RPMI8226 (cell line): ENCODE measurements around the gene CNTNAP2.

Experiments used
- DNase-seq: peaks from one replicate; pipeline ENCODE4 v3.0.0-alpha.2; 2015

The CNTNAP2 gene

GRCh38 chr7:148135116-148135515, 2018.5 kb downstream of the CNTNAP2 start:
- no peak for DNase-seq

DNA sequence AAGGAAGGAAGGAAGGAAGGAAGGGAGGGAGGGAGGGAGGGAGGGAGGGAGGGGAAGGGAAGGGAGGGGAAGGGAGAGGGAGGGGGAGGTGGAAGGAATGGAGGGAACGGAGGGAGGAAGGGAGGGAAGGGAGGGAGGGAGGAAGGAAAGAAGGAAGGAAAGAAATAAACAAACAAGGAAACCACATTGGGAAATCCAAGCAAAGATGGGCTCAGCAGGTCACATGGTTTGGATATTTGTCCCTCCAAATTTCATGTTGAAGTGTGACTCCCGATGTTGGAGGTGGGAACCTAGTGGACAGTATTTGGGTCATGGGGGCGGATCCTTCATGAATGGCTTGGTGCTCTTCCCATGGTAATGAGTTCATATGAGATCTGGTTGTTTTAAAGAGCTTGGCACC, 2019.4 kb downstream of the CNTNAP2 start:
- DNase-seq = no peak

DNA sequence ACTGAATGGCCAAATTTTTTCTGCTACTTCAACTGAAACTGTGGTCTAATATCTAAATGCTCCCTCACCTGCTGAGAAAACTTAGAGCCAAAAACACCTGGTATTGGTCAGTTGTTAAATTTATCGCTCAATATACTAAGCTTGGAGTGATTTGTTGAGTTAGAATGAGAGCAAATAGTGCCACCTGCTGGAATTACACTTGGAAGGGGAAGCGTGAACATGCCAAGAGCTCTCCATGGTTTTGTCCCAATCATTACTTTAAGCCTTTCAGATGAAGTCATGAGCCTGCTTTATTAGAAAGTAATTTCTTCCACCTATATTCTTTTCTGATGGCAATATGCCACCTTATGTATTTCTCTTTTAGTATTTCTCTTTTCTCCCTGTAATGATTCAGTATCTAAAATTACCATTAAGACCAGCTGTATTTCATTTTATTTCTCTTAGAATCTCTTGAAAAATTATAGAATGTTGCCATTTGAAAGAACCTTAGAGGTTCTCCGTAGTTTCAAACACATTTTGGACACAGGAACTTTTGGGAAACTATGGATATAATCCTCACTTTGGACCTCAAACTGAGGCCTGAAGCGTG, 2026.2 kb downstream of the CNTNAP2 start:
- DNase-seq = peak; percentile 53

DNA sequence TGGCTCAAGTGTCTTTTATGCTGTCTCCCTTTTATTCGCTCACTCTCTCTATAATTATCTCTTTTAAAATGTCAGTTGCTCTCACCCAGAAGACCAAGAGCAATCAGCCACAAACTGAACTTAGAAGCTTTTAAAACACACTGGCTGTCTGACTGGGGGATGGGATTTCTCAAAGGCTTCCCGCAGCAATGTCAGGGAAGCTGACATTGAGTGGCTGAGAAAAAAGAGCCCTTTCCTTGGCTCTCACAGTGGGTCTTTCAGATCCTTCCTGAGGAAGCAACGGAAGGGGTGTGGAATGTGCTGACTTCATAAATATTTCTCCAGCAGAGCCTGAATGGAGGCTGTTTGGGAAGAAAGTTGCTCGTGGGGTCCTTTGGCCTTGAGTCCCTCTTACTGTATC, 2028.2 kb downstream of the CNTNAP2 start:
- DNase-seq = no peak

- DNase-seq = no peak
These were observed 2029.7 kb downstream of the CNTNAP2 start for GRCh38 chr7:148146346-148146745.

DNA sequence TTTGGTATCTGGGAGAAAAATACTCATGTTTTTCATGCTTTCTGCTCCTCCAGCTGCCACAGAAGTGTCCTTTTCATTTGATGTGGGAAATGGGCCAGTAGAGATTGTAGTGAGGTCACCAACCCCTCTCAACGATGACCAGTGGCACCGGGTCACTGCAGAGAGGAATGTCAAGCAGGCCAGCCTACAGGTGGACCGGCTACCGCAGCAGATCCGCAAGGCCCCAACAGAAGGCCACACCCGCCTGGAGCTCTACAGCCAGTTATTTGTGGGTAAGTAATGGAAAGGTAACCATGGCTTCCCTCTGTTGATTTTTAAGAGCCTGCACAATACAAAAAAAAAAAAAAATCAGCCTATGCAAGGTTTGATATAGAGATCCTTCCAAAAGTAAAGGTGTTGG, 2030.8 kb downstream of the CNTNAP2 start:
- DNase-seq = no peak

- no peak for DNase-seq
These were observed 2031.9 kb downstream of the CNTNAP2 start for GRCh38 chr7:148148456-148148855.

DNA sequence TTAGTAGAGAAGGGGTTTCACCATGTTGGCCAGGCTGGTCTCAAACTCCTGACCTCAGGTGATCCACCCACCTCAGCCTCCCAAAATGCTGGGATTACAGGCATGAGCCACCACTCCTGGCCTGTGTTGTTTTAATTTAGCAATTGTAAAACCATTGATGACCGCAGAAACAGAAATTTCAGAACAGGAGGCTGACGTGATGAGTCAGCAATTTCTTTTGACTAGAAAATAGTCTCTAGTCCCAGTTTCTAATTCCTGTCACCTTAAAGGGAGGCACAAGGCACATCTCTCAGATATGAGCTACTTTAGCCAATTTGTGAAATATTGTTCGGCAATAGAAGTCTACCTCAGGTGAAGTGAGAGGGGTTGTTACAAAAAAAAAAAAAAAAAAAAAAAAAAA, 2033.1 kb downstream of the CNTNAP2 start:
- DNase-seq = peak; percentile 11

DNA sequence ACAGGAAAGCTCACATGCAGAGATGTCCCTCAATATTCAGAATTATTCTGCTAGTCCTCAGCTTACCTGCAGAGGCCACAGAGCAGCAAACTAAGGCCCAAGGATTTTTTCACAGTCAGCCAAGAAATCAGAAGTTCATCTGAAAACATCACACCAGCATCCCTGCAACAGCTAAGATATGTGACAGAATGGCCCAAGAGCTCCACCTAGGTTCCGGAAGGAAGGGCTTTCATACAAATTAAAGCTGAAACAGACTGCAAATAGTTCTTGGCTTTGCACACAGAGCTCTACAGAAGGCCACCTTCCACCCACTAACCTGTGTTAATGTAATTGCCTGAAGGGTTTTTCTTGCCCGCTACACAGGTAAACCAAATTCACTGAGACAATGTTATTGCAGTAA, 2035.2 kb downstream of the CNTNAP2 start:
- peak; percentile 5 for DNase-seq

DNA sequence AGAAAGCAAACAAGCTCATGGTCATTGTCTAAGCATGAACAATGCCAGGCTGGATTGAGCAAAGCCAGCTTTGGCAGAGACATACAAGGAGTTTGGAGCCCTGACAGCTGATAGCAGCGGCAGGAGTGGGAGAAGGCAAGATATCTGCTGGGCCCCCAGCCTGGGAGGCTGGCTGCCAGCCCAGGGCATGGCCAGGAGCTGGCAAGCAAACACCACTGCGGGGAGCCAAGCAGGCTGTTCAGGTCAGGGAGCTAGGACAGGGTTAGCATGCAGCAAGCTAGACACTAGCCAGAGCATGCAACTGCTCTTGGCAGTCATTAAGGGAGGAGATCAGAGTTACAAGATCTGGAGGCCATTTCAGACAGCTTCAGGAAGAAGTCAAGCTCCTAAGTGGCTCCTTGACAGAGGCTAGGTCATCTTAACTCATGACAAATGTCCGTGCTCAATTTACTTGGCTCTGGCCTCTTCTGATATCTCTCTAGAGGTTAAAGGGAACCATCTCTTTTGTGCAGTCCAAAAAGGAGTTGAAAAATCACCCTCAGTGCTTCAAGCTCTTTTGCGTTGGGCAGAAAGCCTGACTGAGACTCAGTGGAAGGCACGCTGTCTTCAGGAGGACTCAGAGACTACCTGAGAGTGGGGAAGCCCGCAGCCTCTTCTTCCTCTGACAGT, 2037.1 kb downstream of the CNTNAP2 start:
- DNase-seq = no peak

GRCh38 chr7:148155000-148155399, 2038.4 kb downstream of the CNTNAP2 start:
- DNase-seq = no peak

DNA sequence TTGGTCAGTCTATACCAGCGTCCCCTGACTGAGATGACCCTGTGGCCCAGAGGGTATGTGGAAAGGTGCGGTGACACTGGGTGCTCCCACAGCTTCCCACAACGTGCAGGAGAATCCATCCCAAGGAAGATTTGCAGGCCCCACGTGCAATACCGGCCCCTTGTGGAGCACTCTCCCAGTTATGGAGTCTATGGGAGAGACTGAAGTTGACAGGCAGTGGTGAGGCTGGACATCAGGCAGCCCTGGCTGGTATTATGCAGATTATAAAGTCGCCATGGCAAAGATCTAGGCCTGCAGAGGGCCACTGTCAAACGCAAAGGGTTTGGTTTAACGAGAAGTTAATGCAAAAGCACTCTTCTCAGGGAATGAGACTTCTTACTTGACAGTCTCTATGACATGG, 2039.2 kb downstream of the CNTNAP2 start:
- no peak for DNase-seq

DNA sequence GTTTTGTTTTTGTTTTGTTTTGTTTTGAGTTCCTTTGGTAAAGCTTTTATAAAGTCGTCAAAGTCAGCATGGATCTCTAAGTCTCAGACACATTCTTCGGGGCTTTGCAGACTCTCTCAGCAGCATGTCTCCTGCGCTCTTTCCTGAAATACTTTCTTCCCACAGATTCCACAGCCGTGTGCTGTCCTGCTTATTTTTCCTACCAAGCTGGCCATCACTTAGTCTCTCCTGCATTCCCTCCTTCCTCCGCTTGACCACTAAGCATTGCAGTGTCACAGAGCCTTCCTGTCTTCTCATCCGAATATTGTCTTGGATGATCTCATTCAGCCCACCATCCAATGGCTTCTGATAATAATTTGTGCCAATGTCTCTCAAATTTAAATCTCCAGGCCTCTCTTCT, 2039.6 kb downstream of the CNTNAP2 start:
- DNase-seq = no peak

- DNase-seq = no peak
These were observed 2042.7 kb downstream of the CNTNAP2 start for GRCh38 chr7:148159331-148159730.

- no peak for DNase-seq
These were observed 2045.2 kb downstream of the CNTNAP2 start for GRCh38 chr7:148161776-148162175.

DNA sequence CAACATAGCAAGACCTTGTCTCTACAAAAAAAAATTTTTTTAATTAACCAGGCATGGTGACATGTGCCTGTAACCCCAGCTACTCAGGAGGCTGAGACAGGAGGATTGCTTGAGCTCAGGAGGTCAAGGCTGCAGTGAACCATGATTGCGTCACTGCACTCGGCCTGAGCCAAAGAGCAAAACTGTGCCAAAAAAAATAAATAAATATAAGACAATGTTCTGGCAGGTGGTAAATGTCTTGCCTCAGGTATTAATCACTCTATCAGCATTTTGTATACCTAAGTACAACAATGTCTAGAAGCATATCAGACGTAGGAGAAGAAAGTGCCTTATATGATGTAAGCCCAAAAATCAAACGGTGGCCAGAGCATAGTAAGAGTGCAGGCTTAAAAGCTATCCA, 2046.2 kb downstream of the CNTNAP2 start:
- DNase-seq = no peak

DNA sequence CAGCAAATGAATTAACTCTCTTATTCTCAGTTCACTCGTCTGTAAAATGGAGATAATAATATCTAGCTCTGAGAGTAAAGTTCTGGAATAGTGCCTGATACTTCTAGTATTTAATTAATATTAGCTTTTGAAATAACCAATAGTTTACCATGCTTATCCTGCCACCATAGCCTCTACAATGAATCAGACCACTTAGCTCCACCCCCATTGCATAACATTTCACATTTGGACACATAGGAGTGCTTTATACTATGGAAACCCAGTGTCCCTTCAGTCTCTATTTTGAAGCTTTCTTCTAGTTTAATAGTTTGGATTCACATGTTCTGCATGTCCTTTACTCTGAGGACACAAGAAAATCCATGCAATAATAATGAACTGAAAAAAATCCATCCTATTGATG, 2046.6 kb downstream of the CNTNAP2 start:
- DNase-seq = no peak

DNA sequence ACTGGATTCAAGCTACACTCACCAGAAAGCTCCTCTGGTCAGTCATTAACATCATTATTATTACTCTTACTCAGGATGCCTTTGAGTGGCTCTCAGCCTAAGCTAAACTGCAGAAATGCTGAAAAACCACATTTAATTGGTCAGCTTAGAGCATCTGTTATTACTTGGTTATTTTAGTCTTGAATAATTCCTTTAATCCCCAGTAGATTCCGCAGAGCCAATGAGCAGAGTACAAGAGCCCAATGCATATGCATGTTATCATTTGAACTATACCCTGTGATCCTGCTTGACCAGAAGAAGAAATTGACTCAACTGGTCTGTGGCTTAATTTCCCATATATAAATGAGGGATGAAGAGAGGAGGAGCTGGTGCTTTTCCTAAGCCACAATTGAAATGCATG, 2056.3 kb downstream of the CNTNAP2 start:
- no peak for DNase-seq

DNA sequence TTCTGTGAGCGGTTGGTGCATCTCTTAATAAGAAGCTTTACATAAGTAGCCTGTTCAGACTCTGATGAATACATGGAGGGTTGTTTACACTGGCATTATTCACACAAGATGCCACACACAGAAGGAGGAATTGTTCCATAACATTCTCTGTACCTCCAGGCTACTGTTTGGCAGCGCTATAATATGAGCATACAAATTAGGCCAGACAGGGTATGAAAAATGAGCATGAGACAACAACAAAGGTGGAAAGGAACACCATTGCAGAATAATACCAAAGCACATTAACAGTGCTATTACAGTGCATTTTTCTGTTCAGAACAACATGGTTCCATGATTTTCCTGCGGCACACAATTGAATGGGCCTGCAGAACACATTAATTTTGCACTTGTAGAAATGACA, 2056.8 kb downstream of the CNTNAP2 start:
- DNase-seq = no peak

- no peak for DNase-seq
These were observed 2057.8 kb downstream of the CNTNAP2 start for GRCh38 chr7:148174376-148174775.

DNA sequence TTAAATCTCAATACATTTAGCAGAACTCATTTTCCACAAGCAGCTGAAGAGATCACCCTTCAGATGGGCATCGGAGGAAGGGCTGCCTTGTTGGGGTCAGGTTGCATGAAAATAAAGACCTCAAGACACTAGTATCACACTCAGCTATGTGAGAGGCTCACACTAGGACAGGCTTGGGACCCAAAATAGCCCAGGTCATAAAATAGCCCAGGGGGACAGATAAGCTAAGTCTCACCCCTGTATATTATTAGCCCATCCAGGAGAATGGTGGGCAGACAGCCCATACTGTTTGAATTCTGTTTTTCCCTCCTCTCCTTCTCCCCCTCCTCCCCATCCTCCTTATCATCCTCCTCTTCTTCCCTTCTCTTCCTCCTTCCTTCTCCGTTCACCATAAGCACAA, 2058.9 kb downstream of the CNTNAP2 start:
- no peak for DNase-seq

DNA sequence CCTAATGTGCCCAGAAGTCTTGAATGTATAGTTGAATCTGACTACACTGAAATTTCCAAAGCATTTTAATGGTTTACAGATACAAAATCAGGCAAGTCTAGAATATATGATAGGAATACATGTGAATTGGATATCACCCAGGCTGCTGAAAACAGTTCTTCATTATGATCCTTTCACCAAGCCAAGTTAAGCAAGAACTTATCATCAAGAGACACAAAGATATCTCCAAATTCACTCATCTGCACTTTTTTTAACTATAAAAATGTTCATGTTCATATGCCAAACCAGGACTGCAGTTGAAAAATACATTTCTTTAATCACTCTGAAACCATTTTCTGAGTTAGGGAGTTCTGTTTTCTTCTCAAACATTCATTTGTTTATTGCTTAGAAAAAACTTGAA, 2061.4 kb downstream of the CNTNAP2 start:
- no peak for DNase-seq

- DNase-seq = no peak
These were observed 2063.5 kb downstream of the CNTNAP2 start for GRCh38 chr7:148180075-148180474.

DNA sequence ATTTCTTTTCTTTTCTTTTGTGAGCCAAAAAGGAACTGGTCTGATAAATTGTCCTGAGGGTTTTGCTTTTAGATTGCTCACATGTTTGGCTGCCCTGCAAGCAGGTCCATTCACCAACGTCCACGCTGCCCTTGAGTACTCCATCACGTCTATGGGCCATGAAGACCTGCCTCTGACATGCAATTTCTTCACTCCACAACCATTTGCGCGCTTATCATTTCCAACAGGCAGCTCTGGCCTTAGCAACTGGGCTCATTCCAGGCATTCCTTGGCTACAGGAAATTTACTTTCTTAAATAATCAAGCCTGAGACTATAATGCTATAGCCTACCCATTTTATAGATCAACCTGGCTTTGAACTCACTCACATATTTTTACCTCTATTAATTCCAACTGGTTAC, 2065.7 kb downstream of the CNTNAP2 start:
- no peak for DNase-seq

GRCh38 chr7:148185041-148185440, 2068.4 kb downstream of the CNTNAP2 start:
- no peak for DNase-seq
